Measurements from ENCODE around the gene PPME1.

DNA sequence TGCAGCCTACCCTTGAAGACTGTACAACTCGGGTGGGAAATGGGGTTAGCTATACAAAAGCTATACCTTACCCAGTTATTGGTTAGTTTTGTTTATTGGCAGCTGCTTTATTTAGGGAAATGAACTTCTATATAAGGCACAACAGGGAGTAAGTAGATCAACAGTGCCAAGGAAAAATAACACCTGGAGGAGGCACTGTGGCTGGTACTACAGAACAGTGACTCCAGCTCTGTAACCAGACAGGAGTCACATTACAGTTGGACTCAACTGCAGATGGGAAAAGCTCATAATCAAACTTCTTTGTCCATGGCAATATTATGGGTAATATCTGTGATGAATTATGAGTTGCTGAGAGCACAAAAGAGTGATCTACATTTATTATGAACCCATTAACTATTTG is 126.4 kb downstream of the PPME1 start:
- no peak for TF ChIP-seq POLR2A (IDR thresholded peaks at IDR 0.05)
- TF ChIP-seq POLR2AphosphoS5 (IDR thresholded peaks at IDR 0.05) = no peak

All from prostate gland (tissue), 1 donor.